Vagina (tissue), 2 donors: ENCODE measurements around the gene FXR2. TPM values are rescaled to one million over a fixed set of nuclear protein-coding genes. Genes with fewer than 3 reads are reported as not detected.

Source experiments
- DNase-seq, 2 donors: peaks; one replicate each; pipeline ENCODE4 v3.0.0-alpha.2; 2017; ENCODE audit errors: extremely low spot score in 2 of 2
- H3K27ac ChIP-seq: fragments of 200-600 bp; sonication (generic); one replicate; pipeline ENCODE4 v1.5.1; 2019
- H3K27me3 ChIP-seq: fragments of 200-600 bp; sonication (generic); one replicate; pipeline ENCODE4 v1.5.1; 2019
- H3K36me3 ChIP-seq, 2 donors: fragments of 200-600 bp; sonication (generic); one replicate each; pipeline ENCODE4 v1.5.1; 2017 to 2019
- H3K4me1 ChIP-seq: fragments of 200-600 bp; sonication (generic); one replicate; pipeline ENCODE4 v1.5.1; 2019
- H3K4me3 ChIP-seq, 2 donors: fragments of 200-600 bp; sonication (generic); 1 replicate in 1 of 2; 2 replicates in 1 of 2; pipeline ENCODE4 v1.5.1; 2016 to 2019
- H3K9me3 ChIP-seq: fragments of 200-600 bp; sonication (generic); one replicate; pipeline ENCODE4 v1.5.1; 2019
- CTCF ChIP-seq, 3 experiments: fragments of 450-650 bp in 2 of 3; fragments of 200-600 bp in 1 of 3; sonication (generic) in 1 of 3; IDR thresholded peaks; one replicate each; pipeline ENCODE4 v1.5.1; 2017 to 2019; ENCODE audit warnings: antibody characterized with exemption in 3 of 3, mild to moderate bottlenecking in 2 of 3, moderate library complexity in 2 of 3
- POLR2A ChIP-seq, 2 donors: fragments of 450-650 bp; IDR thresholded peaks; one replicate each; pipeline ENCODE4 v1.6.1; 2017; ENCODE audit warnings: antibody characterized with exemption in 2 of 2, mild to moderate bottlenecking in 2 of 2, moderate library complexity in 2 of 2
- POLR2AphosphoS5 ChIP-seq, 2 donors: sonication (generic); formaldehyde crosslinking; IDR thresholded peaks; one replicate each; pipeline ENCODE4 v1.9.0; 2017; ENCODE audit warnings: antibody characterized with exemption in 2 of 2, mild to moderate bottlenecking in 2 of 2, low read depth in 1 of 2; ENCODE audit not compliant: insufficient read depth in 1 of 2
- intact Hi-C: fragments of 100-400 bp; cut with DNase I; formaldehyde crosslinking; loops from one replicate; pipeline ENCODE4 v1.15.1; 2023
- total RNA-seq: library from RNA; depleted of rRNA; stranded (reverse); fragments of >200 nt; gene quantifications from one replicate; pipeline ENCODE4 v1.2.3, GENCODE V29; 2016

FXR2 gene
- total RNA-seq, 1 donor from 2014 or later, result 36.1 TPM

GRCh38 chr17:7652388-7653356 is 38.0 kb upstream of the FXR2 start:
- no peak for TF ChIP-seq CTCF (IDR thresholded peaks at IDR 0.05)

GRCh38 chr17:7651665-7652387 is 37.1 kb upstream of the FXR2 start:
- TF ChIP-seq POLR2AphosphoS5 (IDR thresholded peaks at IDR 0.05; ENCODE audit: insufficient read depth in 1 of 2, low read depth in 1 of 2), result no peak
- no peak for TF ChIP-seq POLR2A (IDR thresholded peaks at IDR 0.05)
- no peak for TF ChIP-seq CTCF (IDR thresholded peaks at IDR 0.05)
- H3K9me3 ChIP-seq, result no peaks in the 10 kb centered on the region
- peaks cover 24% of the 10 kb centered on the region for H3K4me1 ChIP-seq
- H3K36me3 ChIP-seq, result no peaks in the 10 kb centered on the region
- DNase-seq, result no peak
- H3K27ac ChIP-seq, result peak overlapping the region; percentile 73
- H3K27me3 ChIP-seq, result peaks cover 14% of the 10 kb centered on the region
- peak overlapping the region; percentile 51 to 62 for H3K4me3 ChIP-seq
- intact Hi-C loops, result no loop called here

More at GRCh38 chr17:7652388-7653356, 38.0 kb upstream of the FXR2 start:
- Histone ChIP-seq H3K27me3 (peaks cover 14% of the 10 kb centered on the region), H3K4me3 (no peak overlapping the region), H3K27ac (peak overlapping the region; percentile 73), H3K4me1 (peaks cover 24% of the 10 kb centered on the region), H3K9me3 (no peaks in the 10 kb centered on the region), H3K36me3 (no peaks in the 10 kb centered on the region)
- intact Hi-C loops, result no loop called here
- no peak for DNase-seq

- Histone ChIP-seq H3K9me3 (no peaks in the 10 kb centered on the region), H3K4me3 (peak overlapping the region; percentile 51 to 62), H3K27ac (peak overlapping the region; percentile 73), H3K36me3 (no peaks in the 10 kb centered on the region), H3K27me3 (peaks cover 14% of the 10 kb centered on the region), H3K4me1 (peaks cover 24% of the 10 kb centered on the region)
- intact Hi-C loops, result no loop called here
- no peak for TF ChIP-seq POLR2A (IDR thresholded peaks at IDR 0.05)
- TF ChIP-seq CTCF (IDR thresholded peaks at IDR 0.05), result no peak
- no peak for DNase-seq
These were observed 36.5 kb upstream of the FXR2 start for GRCh38 chr17:7651097-7651664.

- intact Hi-C loops, result no loop called here
- H3K9me3 ChIP-seq, result no peaks in the 10 kb centered on the region
- no peak for DNase-seq
- peaks cover 14% of the 10 kb centered on the region for H3K27me3 ChIP-seq
- TF ChIP-seq POLR2A (IDR thresholded peaks at IDR 0.05), result no peak
- TF ChIP-seq POLR2AphosphoS5 (IDR thresholded peaks at IDR 0.05; ENCODE audit: insufficient read depth in 1 of 2, low read depth in 1 of 2), result peak in 1 of 2 donors; percentile 50
- no peak for TF ChIP-seq CTCF (IDR thresholded peaks at IDR 0.05)
- H3K4me1 ChIP-seq, result peaks cover 24% of the 10 kb centered on the region
- peak within 1 kb of the TSS; percentile 73 for H3K27ac ChIP-seq
- peak within 1 kb of the TSS; percentile 51 to 62 for H3K4me3 ChIP-seq
- no peaks in the 10 kb centered on the region for H3K36me3 ChIP-seq
These were observed 35.9 kb upstream of the FXR2 start, which contains the start of gene ATP1B2 for GRCh38 chr17:7650509-7651096. Gene ATP1B2, plus strand, starts transcription at chr17:7650926. Its CDS starts 593 bp downstream, at chr17:7651519.
